Astrocyte (in vitro differentiated cells and primary cell): ENCODE measurements around the gene LGALS3BP. TPM values are rescaled to one million over a fixed set of nuclear protein-coding genes. Genes with fewer than 3 reads are reported as not detected.

ENCODE experiments used
- DNase-seq: peaks from one replicate; pipeline ENCODE4 v3.0.0-alpha.2; 2010; ENCODE audit warnings: low read depth
- FAIRE-seq: peaks from 2 replicates; lab custom pipeline; 2011; peaks lifted over from hg19 to GRCh38; lab: Jason Lieb, UNC
- H2AFZ ChIP-seq: 2 replicates; pipeline ENCODE4 v1.6.0; 2012; ENCODE audit warnings: low read depth, low read length, inconsistent platforms
- H3K27ac ChIP-seq: 2 replicates; pipeline ENCODE4 v1.5.1; 2011; ENCODE audit warnings: low read depth, low read length, inconsistent platforms
- H3K27me3 ChIP-seq: 2 replicates; pipeline ENCODE4 v1.6.0; 2011; ENCODE audit warnings: low read length, inconsistent platforms; ENCODE audit not compliant: insufficient read depth
- H3K36me3 ChIP-seq: 2 replicates; pipeline ENCODE4 v1.5.1; 2011; ENCODE audit warnings: low read length, inconsistent platforms; ENCODE audit not compliant: insufficient read depth
- H3K4me1 ChIP-seq: 2 replicates; pipeline ENCODE4 v1.5.1; 2011; ENCODE audit warnings: low read length, inconsistent platforms; ENCODE audit not compliant: insufficient read depth
- H3K4me2 ChIP-seq: 2 replicates; pipeline ENCODE4 v1.6.0; 2012; ENCODE audit warnings: low read length, inconsistent platforms
- H3K4me3 ChIP-seq: 2 replicates; pipeline ENCODE4 v1.5.1; 2011; ENCODE audit warnings: low read depth, mild to moderate bottlenecking, low read length, inconsistent platforms; ENCODE audit not compliant: insufficient read depth
- H3K79me2 ChIP-seq: 2 replicates; pipeline ENCODE4 v1.6.0; 2012; ENCODE audit warnings: mild to moderate bottlenecking, low read length, inconsistent platforms; ENCODE audit not compliant: insufficient read depth
- H3K9ac ChIP-seq: 2 replicates; pipeline ENCODE4 v1.6.0; 2012; ENCODE audit warnings: mild to moderate bottlenecking, low read length, inconsistent platforms
- H3K9me3 ChIP-seq: 2 replicates; pipeline ENCODE4 v1.5.1; 2012; ENCODE audit warnings: low read depth, mild to moderate bottlenecking, low read length, inconsistent platforms; ENCODE audit not compliant: insufficient read depth
- H4K20me1 ChIP-seq: 2 replicates; pipeline ENCODE4 v1.6.0; 2012; ENCODE audit warnings: low read length, inconsistent platforms; ENCODE audit not compliant: insufficient read depth
- H3K27ac Mint-ChIP-seq: one replicate; pipeline ENCODE4 v1.8.0; 2021; ENCODE audit warnings: mild to moderate bottlenecking, mixed read lengths; ENCODE audit not compliant: unreplicated experiment
- H3K27me3 Mint-ChIP-seq: one replicate; pipeline ENCODE4 v1.8.0; 2021; ENCODE audit warnings: low read depth, mixed read lengths; ENCODE audit not compliant: unreplicated experiment
- H3K36me3 Mint-ChIP-seq: one replicate; pipeline ENCODE4 v1.8.0; 2021; ENCODE audit warnings: low read depth, mixed read lengths; ENCODE audit not compliant: unreplicated experiment
- H3K4me1 Mint-ChIP-seq: one replicate; pipeline ENCODE4 v1.8.0; 2021; ENCODE audit warnings: low read depth, mixed read lengths; ENCODE audit not compliant: unreplicated experiment
- H3K4me3 Mint-ChIP-seq: one replicate; pipeline ENCODE4 v1.8.0; 2021; ENCODE audit warnings: mild to moderate bottlenecking, moderate library complexity, mixed read lengths; ENCODE audit not compliant: unreplicated experiment
- H3K9me3 Mint-ChIP-seq: one replicate; pipeline ENCODE4 v1.8.0; 2021; ENCODE audit warnings: mild to moderate bottlenecking, mixed read lengths; ENCODE audit not compliant: unreplicated experiment
- CTCF ChIP-seq: IDR thresholded peaks from 2 replicates; pipeline ENCODE4 v1.5.1; 2011; ENCODE audit warnings: low read depth, mild to moderate bottlenecking, inconsistent platforms, low read length, moderate library complexity; ENCODE audit not compliant: insufficient read depth
- EZH2 ChIP-seq: IDR thresholded peaks from 2 replicates; pipeline ENCODE4 v1.6.1; 2012; ENCODE audit warnings: mild to moderate bottlenecking, low read length, inconsistent platforms; ENCODE audit not compliant: insufficient read depth
- total RNA-seq: library from RNA; stranded (reverse); gene quantifications from 2 replicates; pipeline ENCODE4 v1.2.1, GENCODE V29; 2021

Gene LGALS3BP
- total RNA-seq, 1 donor from 2014 or later = 495 TPM

- H3K27ac Mint-ChIP-seq = no peak overlapping the region
- Histone ChIP-seq H3K4me3 (peak overlapping the region; percentile 96), H3K27ac (no peak overlapping the region), H3K9me3 (no peaks in the 10 kb centered on the region), H3K79me2 (peaks cover 57% of the 10 kb centered on the region), H3K9ac (peak overlapping the region; percentile 99), H3K4me1 (peaks cover 27% of the 10 kb centered on the region), H2AFZ (no peak overlapping the region), H3K27me3 (no peaks in the 10 kb centered on the region), H3K4me2 (peak overlapping the region; percentile 95), H3K36me3 (no peaks in the 10 kb centered on the region), H4K20me1 (peaks cover 59% of the 10 kb centered on the region)
- H3K4me1 Mint-ChIP-seq = peaks cover 17% of the 10 kb centered on the region
- FAIRE-seq (no peak), DNase-seq (no peak)
- H3K9me3 Mint-ChIP-seq = no peaks in the 10 kb centered on the region
- no peak for TF ChIP-seq EZH2
- TF ChIP-seq CTCF = no peak
- H3K4me3 Mint-ChIP-seq = peak overlapping the region; percentile 96
- H3K36me3 Mint-ChIP-seq = peaks cover 13% of the 10 kb centered on the region
- no peaks in the 10 kb centered on the region for H3K27me3 Mint-ChIP-seq
Measured at GRCh38 chr17:79007504-79008381, 28.0 kb upstream of the LGALS3BP start.

- H3K9me3 ChIP-seq = no peaks in the 10 kb centered on the region
Measured at GRCh38 chr17:79006794-79007503, 27.2 kb upstream of the LGALS3BP start.

More at GRCh38 chr17:79006794-79007503, 27.2 kb upstream of the LGALS3BP start:
- DNase-seq (no peak), FAIRE-seq (no peak)
- H3K27me3 ChIP-seq = no peaks in the 10 kb centered on the region
- H4K20me1 ChIP-seq = peaks cover 66% of the 10 kb centered on the region
- H3K27ac Mint-ChIP-seq = no peak overlapping the region
- H3K4me3 ChIP-seq = no peak overlapping the region
- no peak overlapping the region for H2AFZ ChIP-seq
- H3K79me2 ChIP-seq = peaks cover 65% of the 10 kb centered on the region
- H3K27me3 Mint-ChIP-seq = no peaks in the 10 kb centered on the region
- no peak overlapping the region for H3K4me2 ChIP-seq
- peaks cover 17% of the 10 kb centered on the region for H3K36me3 Mint-ChIP-seq
- no peak overlapping the region for H3K4me3 Mint-ChIP-seq
- no peaks in the 10 kb centered on the region for H3K9me3 Mint-ChIP-seq
- H3K9ac ChIP-seq = no peak overlapping the region
- H3K4me1 Mint-ChIP-seq = peaks cover 17% of the 10 kb centered on the region
- H3K27ac ChIP-seq = no peak overlapping the region
- H3K36me3 ChIP-seq = no peaks in the 10 kb centered on the region
- peaks cover 27% of the 10 kb centered on the region for H3K4me1 ChIP-seq
- TF ChIP-seq CTCF = no peak
- TF ChIP-seq EZH2 = no peak
